ENCODE measurements around the gene MEGF11.

MEGF11 gene

DNA sequence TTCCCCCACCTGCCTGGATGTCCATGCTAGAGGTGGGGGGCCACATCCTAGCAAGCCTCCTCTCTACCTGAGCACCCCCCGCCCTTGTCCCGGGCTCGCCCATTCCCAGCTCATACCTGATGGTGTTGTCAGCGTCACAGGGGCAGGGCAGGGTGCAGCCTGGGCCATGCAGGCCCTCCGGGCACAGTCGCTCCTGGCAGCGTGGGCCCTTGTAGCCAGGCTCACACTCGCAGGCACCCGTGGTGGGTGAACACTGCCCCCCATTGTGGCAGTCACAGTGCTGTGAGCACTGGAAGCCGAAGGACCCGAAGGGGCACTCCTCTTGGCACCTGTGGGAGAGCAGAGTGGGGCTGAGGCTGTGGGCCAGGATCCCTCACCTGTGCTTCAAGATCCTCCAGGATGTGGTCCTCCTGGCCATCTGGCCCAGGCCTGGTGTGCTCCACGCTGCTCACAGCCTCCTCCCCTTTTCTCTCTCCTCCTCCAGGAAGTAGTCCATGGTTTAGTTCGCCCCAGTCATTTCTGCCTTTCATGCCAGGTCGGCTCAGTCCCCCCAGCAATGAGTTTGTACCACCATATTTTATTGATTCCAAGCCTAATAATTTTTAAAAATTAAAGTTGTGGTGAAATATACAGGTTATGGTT lies 288.6 kb downstream of the MEGF11 start:
- Histone ChIP-seq H3K36me3 (ENCODE audit: control insufficient read depth in 2 of 2, insufficient read depth in 1 of 2, low read length in 2 of 2) (no peaks in the 10 kb centered on the region), H3K4me3 (ENCODE audit: low read depth, low read length) (no peak overlapping the region), H3K9me3 (ENCODE audit: control insufficient read depth, insufficient read depth, low read depth, low read length) (no peaks in the 10 kb centered on the region), H3K4me1 (ENCODE audit: control insufficient read depth, insufficient read depth, low read length) (no peaks in the 10 kb centered on the region), H3K27ac (ENCODE audit: extremely low read depth, low read depth, low read length) (no peak overlapping the region)
- POLR2A ChIA-PET: no interaction called here
- TF ChIP-seq HOXC10 (CRISPR knock-in tag; IDR thresholded peaks at IDR 0.05) (no peak), ZNF792 (tag by site-specific recombination; IDR thresholded peaks at IDR 0.05) (no peak), ZFP41 (tag by site-specific recombination; IDR thresholded peaks at IDR 0.05; ENCODE audit: borderline replicate concordance) (no peak), ZNF155 (tag by site-specific recombination; IDR thresholded peaks at IDR 0.05) (no peak), ZNF214 (tag by site-specific recombination; IDR thresholded peaks at IDR 0.05; ENCODE audit: borderline replicate concordance) (no peak), ZBTB8A (tag by site-specific recombination; IDR thresholded peaks at IDR 0.05) (no peak), SP2 (tag by site-specific recombination; IDR thresholded peaks at IDR 0.05) (no peak), ZNF544 (tag by site-specific recombination; IDR thresholded peaks at IDR 0.05) (no peak), ZNF394 (tag by site-specific recombination; IDR thresholded peaks at IDR 0.05; ENCODE audit: borderline replicate concordance) (no peak), ZNF621 (tag by site-specific recombination; IDR thresholded peaks at IDR 0.05) (no peak), KLF10 (tag by site-specific recombination; IDR thresholded peaks at IDR 0.05) (no peak), ZNF341 (tag by site-specific recombination; IDR thresholded peaks at IDR 0.05; ENCODE audit: low read depth) (no peak), GLIS1 (tag by site-specific recombination; IDR thresholded peaks at IDR 0.05) (no peak), ZNF664 (tag by site-specific recombination; IDR thresholded peaks at IDR 0.05) (no peak)
- TF ChIP-seq, protein P1, sequence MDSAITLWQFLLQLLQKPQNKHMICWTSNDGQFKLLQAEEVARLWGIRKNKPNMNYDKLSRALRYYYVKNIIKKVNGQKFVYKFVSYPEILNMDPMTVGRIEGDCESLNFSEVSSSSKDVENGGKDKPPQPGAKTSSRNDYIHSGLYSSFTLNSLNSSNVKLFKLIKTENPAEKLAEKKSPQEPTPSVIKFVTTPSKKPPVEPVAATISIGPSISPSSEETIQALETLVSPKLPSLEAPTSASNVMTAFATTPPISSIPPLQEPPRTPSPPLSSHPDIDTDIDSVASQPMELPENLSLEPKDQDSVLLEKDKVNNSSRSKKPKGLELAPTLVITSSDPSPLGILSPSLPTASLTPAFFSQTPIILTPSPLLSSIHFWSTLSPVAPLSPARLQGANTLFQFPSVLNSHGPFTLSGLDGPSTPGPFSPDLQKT (IDR thresholded peaks at IDR 0.05; ENCODE audit: borderline replicate concordance, low read depth, low read length): no peak
- TF ChIP-seq, protein P2, sequence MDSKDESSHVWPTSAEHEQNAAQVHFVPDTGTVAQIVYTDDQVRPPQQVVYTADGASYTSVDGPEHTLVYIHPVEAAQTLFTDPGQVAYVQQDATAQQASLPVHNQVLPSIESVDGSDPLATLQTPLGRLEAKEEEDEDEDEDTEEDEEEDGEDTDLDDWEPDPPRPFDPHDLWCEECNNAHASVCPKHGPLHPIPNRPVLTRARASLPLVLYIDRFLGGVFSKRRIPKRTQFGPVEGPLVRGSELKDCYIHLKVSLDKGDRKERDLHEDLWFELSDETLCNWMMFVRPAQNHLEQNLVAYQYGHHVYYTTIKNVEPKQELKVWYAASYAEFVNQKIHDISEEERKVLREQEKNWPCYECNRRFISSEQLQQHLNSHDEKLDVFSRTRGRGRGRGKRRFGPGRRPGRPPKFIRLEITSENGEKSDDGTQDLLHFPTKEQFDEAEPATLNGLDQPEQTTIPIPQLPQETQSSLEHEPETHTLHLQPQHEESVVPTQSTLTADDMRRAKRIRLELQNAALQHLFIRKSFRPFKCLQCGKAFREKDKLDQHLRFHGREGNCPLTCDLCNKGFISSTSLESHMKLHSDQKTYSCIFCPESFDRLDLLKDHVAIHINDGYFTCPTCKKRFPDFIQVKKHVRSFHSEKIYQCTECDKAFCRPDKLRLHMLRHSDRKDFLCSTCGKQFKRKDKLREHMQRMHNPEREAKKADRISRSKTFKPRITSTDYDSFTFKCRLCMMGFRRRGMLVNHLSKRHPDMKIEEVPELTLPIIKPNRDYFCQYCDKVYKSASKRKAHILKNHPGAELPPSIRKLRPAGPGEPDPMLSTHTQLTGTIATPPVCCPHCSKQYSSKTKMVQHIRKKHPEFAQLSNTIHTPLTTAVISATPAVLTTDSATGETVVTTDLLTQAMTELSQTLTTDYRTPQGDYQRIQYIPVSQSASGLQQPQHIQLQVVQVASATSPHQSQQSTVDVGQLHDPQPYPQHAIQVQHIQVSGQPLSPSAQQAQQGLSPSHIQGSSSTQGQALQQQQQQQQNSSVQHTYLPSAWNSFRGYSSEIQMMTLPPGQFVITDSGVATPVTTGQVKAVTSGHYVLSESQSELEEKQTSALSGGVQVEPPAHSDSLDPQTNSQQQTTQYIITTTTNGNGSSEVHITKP (tag by site-specific recombination; IDR thresholded peaks at IDR 0.05): no peak
- TF ChIP-seq, protein P3, sequence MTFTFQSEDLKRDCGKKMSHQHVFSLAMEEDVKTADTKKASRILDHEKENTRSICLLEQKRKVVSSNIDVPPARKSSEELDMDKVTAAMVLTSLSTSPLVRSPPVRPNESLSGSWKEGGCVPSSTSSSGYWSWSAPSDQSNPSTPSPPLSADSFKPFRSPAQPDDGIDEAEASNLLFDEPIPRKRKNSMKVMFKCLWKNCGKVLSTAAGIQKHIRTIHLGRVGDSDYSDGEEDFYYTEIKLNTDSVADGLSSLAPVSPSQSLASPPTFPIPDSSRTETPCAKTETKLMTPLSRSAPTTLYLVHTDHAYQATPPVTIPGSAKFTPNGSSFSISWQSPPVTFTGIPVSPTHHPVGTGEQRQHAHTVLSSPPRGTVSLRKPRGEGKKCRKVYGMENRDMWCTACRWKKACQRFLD (tag by site-specific recombination; IDR thresholded peaks at IDR 0.05): no peak
- TF ChIP-seq, protein P4, sequence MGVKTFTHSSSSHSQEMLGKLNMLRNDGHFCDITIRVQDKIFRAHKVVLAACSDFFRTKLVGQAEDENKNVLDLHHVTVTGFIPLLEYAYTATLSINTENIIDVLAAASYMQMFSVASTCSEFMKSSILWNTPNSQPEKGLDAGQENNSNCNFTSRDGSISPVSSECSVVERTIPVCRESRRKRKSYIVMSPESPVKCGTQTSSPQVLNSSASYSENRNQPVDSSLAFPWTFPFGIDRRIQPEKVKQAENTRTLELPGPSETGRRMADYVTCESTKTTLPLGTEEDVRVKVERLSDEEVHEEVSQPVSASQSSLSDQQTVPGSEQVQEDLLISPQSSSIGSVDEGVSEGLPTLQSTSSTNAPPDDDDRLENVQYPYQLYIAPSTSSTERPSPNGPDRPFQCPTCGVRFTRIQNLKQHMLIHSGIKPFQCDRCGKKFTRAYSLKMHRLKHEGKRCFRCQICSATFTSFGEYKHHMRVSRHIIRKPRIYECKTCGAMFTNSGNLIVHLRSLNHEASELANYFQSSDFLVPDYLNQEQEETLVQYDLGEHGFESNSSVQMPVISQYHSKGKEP (tag by site-specific recombination; IDR thresholded peaks at IDR 0.05): no peak
- TF ChIP-seq, protein P5, sequence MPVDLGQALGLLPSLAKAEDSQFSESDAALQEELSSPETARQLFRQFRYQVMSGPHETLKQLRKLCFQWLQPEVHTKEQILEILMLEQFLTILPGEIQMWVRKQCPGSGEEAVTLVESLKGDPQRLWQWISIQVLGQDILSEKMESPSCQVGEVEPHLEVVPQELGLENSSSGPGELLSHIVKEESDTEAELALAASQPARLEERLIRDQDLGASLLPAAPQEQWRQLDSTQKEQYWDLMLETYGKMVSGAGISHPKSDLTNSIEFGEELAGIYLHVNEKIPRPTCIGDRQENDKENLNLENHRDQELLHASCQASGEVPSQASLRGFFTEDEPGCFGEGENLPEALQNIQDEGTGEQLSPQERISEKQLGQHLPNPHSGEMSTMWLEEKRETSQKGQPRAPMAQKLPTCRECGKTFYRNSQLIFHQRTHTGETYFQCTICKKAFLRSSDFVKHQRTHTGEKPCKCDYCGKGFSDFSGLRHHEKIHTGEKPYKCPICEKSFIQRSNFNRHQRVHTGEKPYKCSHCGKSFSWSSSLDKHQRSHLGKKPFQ (tag by site-specific recombination; IDR thresholded peaks at IDR 0.05): no peak
- TF ChIP-seq, protein P6, sequence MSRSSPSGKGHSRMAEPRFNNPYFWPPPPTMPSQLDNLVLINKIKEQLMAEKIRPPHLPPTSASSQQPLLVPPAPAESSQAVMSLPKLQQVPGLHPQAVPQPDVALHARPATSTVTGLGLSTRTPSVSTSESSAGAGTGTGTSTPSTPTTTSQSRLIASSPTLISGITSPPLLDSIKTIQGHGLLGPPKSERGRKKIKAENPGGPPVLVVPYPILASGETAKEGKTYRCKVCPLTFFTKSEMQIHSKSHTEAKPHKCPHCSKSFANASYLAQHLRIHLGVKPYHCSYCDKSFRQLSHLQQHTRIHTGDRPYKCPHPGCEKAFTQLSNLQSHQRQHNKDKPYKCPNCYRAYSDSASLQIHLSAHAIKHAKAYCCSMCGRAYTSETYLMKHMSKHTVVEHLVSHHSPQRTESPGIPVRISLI (tag by site-specific recombination; IDR thresholded peaks at IDR 0.05): no peak
- CTCF ChIA-PET: no interaction called here
